Keratinocyte (primary cell): Measurements from ENCODE around the gene HOXB13. TPM values are rescaled to one million over a fixed set of nuclear protein-coding genes. Genes with fewer than 3 reads are reported as not detected.
A peak's percentile ranks its signal among the peaks of the same experiment; 100 is the strongest.

Source experiments
- DNase-seq: peaks from one replicate; pipeline ENCODE4 v3.0.0-alpha.2; 2011; ENCODE audit warnings: low read depth, missing footprints, low spot score
- FAIRE-seq: peaks from 2 replicates; lab custom pipeline; 2011; peaks lifted over from hg19 to GRCh38; lab: Jason Lieb, UNC
- H2AFZ ChIP-seq: 2 replicates; pipeline ENCODE4 v1.6.0; 2012; ENCODE audit warnings: low read length, control low read depth, inconsistent platforms; ENCODE audit not compliant: control insufficient read depth
- H3K27ac ChIP-seq: 2 replicates; pipeline ENCODE4 v1.5.1; 2011; ENCODE audit warnings: low read length; ENCODE audit not compliant: control insufficient read depth, insufficient read depth
- H3K27me3 ChIP-seq: 3 replicates; pipeline ENCODE4 v1.6.0; 2011; ENCODE audit warnings: low read length; ENCODE audit not compliant: control insufficient read depth, insufficient read depth; ENCODE audit errors: extremely low read depth
- H3K36me3 ChIP-seq, 2 experiments: 2 replicates in 1 of 2; 3 replicates in 1 of 2; pipeline ENCODE4 v1.5.1; 2011; ENCODE audit warnings: low read length in 2 of 2, mild to moderate bottlenecking in 1 of 2; ENCODE audit not compliant: control insufficient read depth in 2 of 2, insufficient read depth in 2 of 2; ENCODE audit errors: extremely low read depth in 1 of 2
- H3K4me1 ChIP-seq: 3 replicates; pipeline ENCODE4 v1.5.1; 2011; ENCODE audit warnings: low read length; ENCODE audit not compliant: control insufficient read depth, insufficient read depth; ENCODE audit errors: extremely low read depth
- H3K4me2 ChIP-seq: 3 replicates; pipeline ENCODE4 v1.6.0; 2011; ENCODE audit warnings: low read depth, low read length; ENCODE audit not compliant: control insufficient read depth, insufficient read depth; ENCODE audit errors: extremely low read depth
- H3K4me3 ChIP-seq, 3 experiments: fragments of 200-600 bp in 1 of 3; sonication (generic) in 1 of 3; 2 replicates in 2 of 3; 3 replicates in 1 of 3; pipeline ENCODE4 v1.5.1; 2011 to 2016; ENCODE audit warnings: low read length in 3 of 3, mild to moderate bottlenecking in 3 of 3, control low read depth in 2 of 3, inconsistent platforms in 1 of 3, low read depth in 1 of 3, mixed read lengths in 1 of 3, mixed run types in 1 of 3, moderate library complexity in 1 of 3; ENCODE audit not compliant: control insufficient read depth in 2 of 3, insufficient read depth in 2 of 3; ENCODE audit errors: extremely low read depth in 1 of 3
- H3K79me2 ChIP-seq: 2 replicates; pipeline ENCODE4 v1.6.0; 2012; ENCODE audit warnings: low read length; ENCODE audit not compliant: control insufficient read depth, insufficient read depth
- H3K9ac ChIP-seq: 3 replicates; pipeline ENCODE4 v1.6.0; 2011; ENCODE audit warnings: low read length; ENCODE audit not compliant: control insufficient read depth, insufficient read depth; ENCODE audit errors: extremely low read depth
- H3K9me1 ChIP-seq: 3 replicates; pipeline ENCODE4 v1.6.0; 2011; ENCODE audit warnings: low read length; ENCODE audit not compliant: control insufficient read depth, insufficient read depth; ENCODE audit errors: extremely low read depth
- H3K9me3 ChIP-seq: 2 replicates; pipeline ENCODE4 v1.5.1; 2012; ENCODE audit warnings: low read depth, low read length; ENCODE audit not compliant: control insufficient read depth
- H4K20me1 ChIP-seq: 3 replicates; pipeline ENCODE4 v1.6.0; 2011; ENCODE audit warnings: low read length; ENCODE audit not compliant: control insufficient read depth, insufficient read depth; ENCODE audit errors: extremely low read depth
- EZH2 ChIP-seq: IDR thresholded peaks from one replicate; pipeline ENCODE4 v1.6.1; 2012; ENCODE audit warnings: inconsistent platforms, mild to moderate bottlenecking, low read length, moderate library complexity
- dilution Hi-C: fragments of 300-500 bp; cut with MboI; formaldehyde crosslinking; loops from one replicate; pipeline ENCODE4 v1.7.0; 2020; ENCODE audit warnings: low sequenced_read_pairs; ENCODE audit not compliant: extremely low pct_ligation_motif_present
- polyA plus RNA-seq, 5 experiments: library from polyadenylated mRNA; depleted of rRNA in 3 of 5; stranded (reverse) in 3 of 5; stranded (forward) in 1 of 5; unstranded in 1 of 5; fragments of >200 nt; gene quantifications; 1 replicate in 1 of 5; 2 replicates in 3 of 5; 3 replicates in 1 of 5; pipeline versions ENCODE4 v1.2.1 to v1.2.3, GENCODE V29; 2011 to 2012; ENCODE audit warnings: missing spikeins in 2 of 5, low read depth in 1 of 5, low replicate concordance in 1 of 5
- TF ChIP-seq, protein P1 (sequence below), 3 experiments: IDR thresholded peaks in 1 of 3; conservative IDR thresholded peaks in 1 of 3; optimal IDR thresholded peaks in 1 of 3; 2 replicates in 2 of 3; 3 replicates in 1 of 3; pipeline versions ENCODE3 to v1.5.1; 2011; ENCODE audit warnings: low read length in 3 of 3, mild to moderate bottlenecking in 3 of 3, moderate library complexity in 2 of 3, control low read depth in 1 of 3, inconsistent platforms in 1 of 3; ENCODE audit not compliant: insufficient read depth in 2 of 3; ENCODE audit errors: extremely low read depth in 1 of 3

The HOXB13 gene
- polyA plus RNA-seq, 1 donor (not counting 4 experiments of a cell fraction or from before 2014, with no cell fraction given): not detected

DNA sequence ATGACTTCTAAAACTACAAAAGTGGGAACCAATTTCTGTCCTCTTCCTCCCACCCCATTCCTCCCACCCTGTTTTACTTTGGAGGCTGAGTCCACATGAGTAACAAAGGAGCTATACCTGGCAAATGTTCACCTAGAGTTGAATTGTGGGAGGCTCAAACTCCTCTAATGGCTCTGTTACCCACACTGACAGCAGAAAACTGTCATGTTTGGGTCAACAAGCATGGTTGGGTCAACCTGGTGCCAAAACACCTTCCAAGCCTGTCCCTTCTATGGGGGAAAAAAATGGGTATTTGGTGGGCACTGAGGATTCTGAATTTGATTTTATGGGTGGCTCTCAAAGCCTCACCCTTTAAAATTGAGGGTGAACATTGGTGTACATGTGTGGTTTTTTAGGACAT, 12.0 kb upstream of the HOXB13 start:
- FAIRE-seq (no peak), DNase-seq (no peak)
- Histone ChIP-seq H3K4me3 (no peak overlapping the region), H3K4me1 (no peaks in the 10 kb centered on the region), H3K36me3 (no peaks in the 10 kb centered on the region), H3K79me2 (no peaks in the 10 kb centered on the region), H3K9ac (no peak overlapping the region), H4K20me1 (no peaks in the 10 kb centered on the region), H3K9me3 (no peaks in the 10 kb centered on the region), H3K4me2 (no peak overlapping the region), H3K27ac (no peak overlapping the region), H2AFZ (no peak overlapping the region), H3K27me3 (peaks cover 93% of the 10 kb centered on the region), H3K9me1 (no peaks in the 10 kb centered on the region)
- TF ChIP-seq, protein P1, sequence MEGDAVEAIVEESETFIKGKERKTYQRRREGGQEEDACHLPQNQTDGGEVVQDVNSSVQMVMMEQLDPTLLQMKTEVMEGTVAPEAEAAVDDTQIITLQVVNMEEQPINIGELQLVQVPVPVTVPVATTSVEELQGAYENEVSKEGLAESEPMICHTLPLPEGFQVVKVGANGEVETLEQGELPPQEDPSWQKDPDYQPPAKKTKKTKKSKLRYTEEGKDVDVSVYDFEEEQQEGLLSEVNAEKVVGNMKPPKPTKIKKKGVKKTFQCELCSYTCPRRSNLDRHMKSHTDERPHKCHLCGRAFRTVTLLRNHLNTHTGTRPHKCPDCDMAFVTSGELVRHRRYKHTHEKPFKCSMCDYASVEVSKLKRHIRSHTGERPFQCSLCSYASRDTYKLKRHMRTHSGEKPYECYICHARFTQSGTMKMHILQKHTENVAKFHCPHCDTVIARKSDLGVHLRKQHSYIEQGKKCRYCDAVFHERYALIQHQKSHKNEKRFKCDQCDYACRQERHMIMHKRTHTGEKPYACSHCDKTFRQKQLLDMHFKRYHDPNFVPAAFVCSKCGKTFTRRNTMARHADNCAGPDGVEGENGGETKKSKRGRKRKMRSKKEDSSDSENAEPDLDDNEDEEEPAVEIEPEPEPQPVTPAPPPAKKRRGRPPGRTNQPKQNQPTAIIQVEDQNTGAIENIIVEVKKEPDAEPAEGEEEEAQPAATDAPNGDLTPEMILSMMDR (optimal IDR thresholded peaks at IDR 0.05 in 1 of 3, IDR thresholded peaks at IDR 0.05 in 1 of 3, conservative IDR thresholded peaks at IDR 0.05 in 1 of 3; ENCODE audit: extremely low read depth in 1 of 3, insufficient read depth in 2 of 3, low read length in 3 of 3): no peak
- peak; percentile 32 for TF ChIP-seq EZH2
- dilution Hi-C loops: no loop called here

DNA sequence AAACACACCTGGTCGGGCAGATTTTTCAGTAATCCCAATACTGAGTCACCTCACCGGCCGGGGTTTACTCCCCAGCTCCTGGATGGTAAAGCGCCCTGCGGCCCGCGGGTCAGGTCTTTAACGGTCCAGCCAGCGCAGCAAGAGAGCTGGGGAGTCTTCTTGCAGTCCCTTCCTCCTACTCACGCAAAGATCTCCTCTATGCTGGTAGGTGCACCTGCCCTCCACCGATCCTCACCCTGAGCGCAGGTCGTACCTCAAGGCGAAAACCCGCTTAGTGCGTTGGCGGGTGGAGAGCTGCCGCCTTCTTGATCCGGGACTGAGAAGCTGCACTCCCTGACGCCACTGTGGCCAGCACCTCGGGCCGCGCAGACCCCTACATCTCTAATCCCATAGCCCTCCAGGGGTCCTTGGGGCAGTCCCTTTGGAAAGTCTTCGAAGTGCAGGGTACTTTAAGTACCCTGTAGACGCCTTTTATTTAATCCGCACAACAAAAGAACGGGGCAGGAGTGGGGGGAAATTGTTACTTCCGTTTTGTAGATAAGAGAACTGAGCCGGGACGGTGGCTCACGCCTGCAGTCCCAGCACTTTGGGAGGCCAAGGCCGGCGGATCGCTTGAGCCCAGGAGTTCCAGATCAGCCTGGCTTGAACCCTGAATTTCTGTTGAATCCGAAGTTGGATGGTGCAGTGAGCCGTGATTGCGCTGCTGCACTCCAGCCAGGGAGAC, 10.4 kb upstream of the HOXB13 start:
- no peaks in the 10 kb centered on the region for H3K9me3 ChIP-seq
- H3K79me2 ChIP-seq: no peaks in the 10 kb centered on the region
- FAIRE-seq: no peak
- H4K20me1 ChIP-seq: peaks cover 2% of the 10 kb centered on the region
- DNase-seq: no peak
- H3K9me1 ChIP-seq: no peaks in the 10 kb centered on the region
- no peak overlapping the region for H2AFZ ChIP-seq
- no peak overlapping the region for H3K4me3 ChIP-seq
- H3K9ac ChIP-seq: no peak overlapping the region
- no peaks in the 10 kb centered on the region for H3K4me1 ChIP-seq
- no peak overlapping the region for H3K27ac ChIP-seq
- H3K27me3 ChIP-seq: peaks cover 94% of the 10 kb centered on the region
- TF ChIP-seq, protein P1 (optimal IDR thresholded peaks at IDR 0.05 in 1 of 3, IDR thresholded peaks at IDR 0.05 in 1 of 3, conservative IDR thresholded peaks at IDR 0.05 in 1 of 3; ENCODE audit: extremely low read depth in 1 of 3, insufficient read depth in 2 of 3, low read length in 3 of 3): no peak
- peak; percentile 94 for TF ChIP-seq EZH2
- H3K4me2 ChIP-seq: no peak overlapping the region
- no peaks in the 10 kb centered on the region for H3K36me3 ChIP-seq
- dilution Hi-C loops: no loop called here
